Hematopoietic multipotent progenitor cell (in vitro differentiated cells): ENCODE results near the gene SLC7A6. TPM values are rescaled to one million over a fixed set of nuclear protein-coding genes. Genes with fewer than 3 reads are reported as not detected.
A peak's percentile ranks its signal among the peaks of the same experiment; 100 is the strongest.

Source experiments
- DNase-seq, 3 donors: peaks; one replicate each; pipeline ENCODE4 v3.0.0-alpha.2; 2011 to 2015; ENCODE audit warnings: low read depth in 2 of 3, low spot score in 2 of 3
- total RNA-seq: library from RNA; depleted of rRNA; stranded (reverse); fragments of >200 nt; gene quantifications from one replicate; pipeline ENCODE4 v1.2.3, GENCODE V29; 2012

SLC7A6 gene
- total RNA-seq, 1 donor, result 41.2 TPM

- DNase-seq, result no peak
These were observed 29.9 kb upstream of the SLC7A6 start for GRCh38 chr16:68234188-68235107.

DNA sequence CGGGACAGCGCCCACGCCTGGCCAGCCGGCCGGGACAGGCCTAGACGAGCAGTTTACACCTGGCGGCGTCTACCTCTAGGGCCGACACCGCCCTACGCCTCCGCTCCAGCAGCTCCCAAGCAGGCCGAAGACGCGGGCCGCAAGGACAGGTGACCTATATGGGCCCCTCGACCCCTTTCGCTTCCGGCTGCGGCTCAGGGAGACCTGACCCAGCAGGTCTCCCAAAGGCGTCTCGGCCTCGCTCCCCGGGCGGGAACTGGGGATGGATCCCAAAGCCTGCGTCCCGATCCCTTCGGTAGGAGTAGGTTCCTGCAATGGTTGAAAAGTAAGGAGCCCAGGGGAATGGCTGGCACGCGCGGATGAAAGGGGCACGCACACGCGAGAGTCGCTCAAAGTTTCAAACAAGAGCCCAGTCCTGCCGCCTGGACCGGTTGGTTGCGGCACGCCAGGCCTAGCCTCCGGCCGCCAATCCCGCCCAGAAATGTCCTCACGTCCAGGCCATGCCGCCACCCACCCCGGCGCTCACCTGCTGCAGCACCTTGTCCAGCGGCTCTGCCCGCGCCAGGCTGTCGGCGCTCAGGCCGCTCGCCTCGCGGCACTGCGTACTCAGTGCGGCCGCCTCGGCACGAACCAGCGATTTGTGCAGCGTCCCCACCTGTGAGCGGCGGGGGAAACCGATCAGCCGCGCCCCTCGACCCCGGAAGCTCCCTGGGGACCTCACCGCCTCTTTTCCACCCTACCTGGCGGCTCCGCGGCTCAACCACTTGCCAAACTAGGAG, 29.0 kb upstream of the SLC7A6 start:
- peak in 1 of 3 donors; percentile 18 for DNase-seq

- DNase-seq, result no peak
These were observed 28.5 kb upstream of the SLC7A6 start, which contains the start of gene ESRP2 for GRCh38 chr16:68235887-68236136. ESRP2 (minus strand) TSS chr16:68236127; CDS start chr16:68236045, 82 bp downstream.

- DNase-seq, result peak in 2 of 3 donors; percentile 25 to 39
These were observed 28.0 kb upstream of the SLC7A6 start for GRCh38 chr16:68236137-68236825.

DNA sequence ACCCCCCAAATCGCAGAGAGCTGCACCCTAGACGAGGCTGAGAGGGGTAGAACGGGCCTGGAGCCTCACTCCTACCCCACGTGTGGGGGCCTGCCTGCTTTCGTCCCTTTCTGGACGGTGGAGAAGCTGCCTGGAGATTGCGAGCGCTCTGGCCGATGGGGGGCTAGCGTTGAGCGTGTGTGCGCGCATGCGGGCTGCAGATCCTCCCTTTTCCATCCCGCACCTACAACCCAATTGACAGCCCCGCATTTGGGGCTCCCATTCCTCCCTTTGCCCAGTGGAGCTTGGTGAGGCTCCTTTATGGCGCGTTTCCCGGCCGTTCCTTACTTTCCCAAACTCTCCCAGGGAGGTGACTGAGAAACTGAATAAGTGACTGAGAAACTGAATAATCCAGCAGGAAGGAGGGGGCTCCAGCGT, 27.5 kb upstream of the SLC7A6 start:
- peak in 1 of 3 donors; percentile 34 for DNase-seq

DNA sequence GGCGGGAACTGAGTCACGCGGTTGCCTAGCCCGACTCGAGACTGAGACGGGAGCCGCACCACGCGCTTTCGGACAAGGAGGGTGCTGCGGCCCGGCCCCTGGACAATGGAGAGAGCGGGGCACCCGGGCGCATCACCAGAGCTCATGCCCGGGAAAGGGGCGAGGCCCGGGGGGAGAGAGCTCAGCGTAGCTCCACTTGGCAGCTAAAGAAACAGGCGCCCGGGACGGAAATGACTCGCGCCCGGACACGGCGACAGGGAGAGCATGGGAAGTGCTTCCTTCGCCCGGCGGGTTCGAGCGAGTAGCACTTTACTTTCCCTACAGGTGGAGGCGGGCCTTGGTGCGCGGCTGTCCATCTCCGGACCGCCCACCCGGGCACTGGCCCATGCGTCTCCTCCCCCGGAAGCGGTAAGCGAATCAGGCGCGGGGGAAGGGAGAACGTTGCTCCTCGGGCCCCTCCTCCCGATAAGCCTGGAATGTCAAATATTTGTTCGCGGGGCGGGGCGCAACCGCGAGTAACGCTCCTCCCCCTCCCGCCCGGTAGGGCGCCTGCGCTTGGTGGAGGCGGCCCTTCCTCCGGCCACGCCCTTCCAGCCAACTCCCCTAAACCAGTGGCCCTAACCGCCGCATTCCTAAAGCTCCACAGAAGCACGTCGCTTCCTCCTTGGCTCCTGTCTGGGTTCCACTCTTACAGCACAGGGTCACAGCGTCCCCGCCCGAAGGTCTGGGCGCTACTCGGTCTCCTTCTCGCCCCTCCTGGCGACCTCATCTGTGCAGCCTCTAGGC, 26.9 kb upstream of the SLC7A6 start:
- peak; percentile 68 to 88 (median 86) for DNase-seq

- no peak for DNase-seq
These were observed 26.3 kb upstream of the SLC7A6 start for GRCh38 chr16:68238029-68238345.

GRCh38 chr16:68242085-68242484, 22.2 kb upstream of the SLC7A6 start:
- DNase-seq, result no peak

- DNase-seq, result no peak
These were observed 21.1 kb upstream of the SLC7A6 start for GRCh38 chr16:68242926-68243858.

DNA sequence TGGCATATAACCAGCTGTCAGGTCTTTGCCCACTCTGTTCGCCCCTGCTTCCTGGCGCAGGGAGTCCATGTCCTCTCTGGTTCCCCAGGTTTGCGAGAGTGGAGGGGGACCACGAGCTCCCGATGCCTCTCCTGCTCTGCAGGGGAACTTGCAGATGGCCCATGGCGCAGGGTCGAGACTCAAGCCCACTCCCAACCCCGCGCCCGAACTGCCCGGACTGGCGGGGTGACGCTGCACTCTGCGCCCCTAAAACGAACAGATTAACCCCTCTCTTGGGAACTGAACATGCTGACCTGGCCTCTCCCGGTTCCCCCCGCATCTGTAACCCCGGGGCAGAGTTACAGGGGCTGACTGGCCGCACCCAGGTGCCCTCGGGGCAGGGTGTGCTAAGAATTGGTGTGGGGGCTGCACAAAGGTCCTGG, 19.8 kb upstream of the SLC7A6 start:
- DNase-seq, result no peak

- peak; percentile 90 to 95 (median 93) for DNase-seq
These were observed 19.1 kb upstream of the SLC7A6 start, which contains the start of gene PLA2G15 for GRCh38 chr16:68244903-68245853. PLA2G15 (plus strand) TSS chr16:68245373; CDS start chr16:68245427, 54 bp downstream.

DNA sequence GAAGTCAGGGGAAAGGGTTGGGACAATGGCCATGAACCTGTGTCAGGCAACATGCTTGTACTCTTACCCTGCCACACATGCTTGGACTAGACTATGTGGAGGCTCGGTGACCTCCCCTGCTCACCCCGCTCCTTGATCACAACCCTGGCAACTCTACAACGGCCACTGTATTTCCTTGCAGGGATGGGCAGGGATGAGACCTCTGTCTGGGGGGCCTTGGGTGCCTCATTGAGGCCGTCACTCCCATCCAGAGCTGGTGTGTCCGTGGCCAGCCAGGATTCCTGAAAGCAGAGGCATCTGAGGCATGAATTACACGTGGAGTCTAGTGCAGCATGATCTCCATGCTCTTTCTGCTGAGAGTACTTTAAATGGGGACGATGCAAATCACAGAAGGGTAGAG, 18.2 kb upstream of the SLC7A6 start:
- DNase-seq, result no peak

GRCh38 chr16:68246666-68247065, 17.7 kb upstream of the SLC7A6 start:
- no peak for DNase-seq

- DNase-seq, result no peak
These were observed 16.9 kb upstream of the SLC7A6 start for GRCh38 chr16:68247400-68247799.

DNA sequence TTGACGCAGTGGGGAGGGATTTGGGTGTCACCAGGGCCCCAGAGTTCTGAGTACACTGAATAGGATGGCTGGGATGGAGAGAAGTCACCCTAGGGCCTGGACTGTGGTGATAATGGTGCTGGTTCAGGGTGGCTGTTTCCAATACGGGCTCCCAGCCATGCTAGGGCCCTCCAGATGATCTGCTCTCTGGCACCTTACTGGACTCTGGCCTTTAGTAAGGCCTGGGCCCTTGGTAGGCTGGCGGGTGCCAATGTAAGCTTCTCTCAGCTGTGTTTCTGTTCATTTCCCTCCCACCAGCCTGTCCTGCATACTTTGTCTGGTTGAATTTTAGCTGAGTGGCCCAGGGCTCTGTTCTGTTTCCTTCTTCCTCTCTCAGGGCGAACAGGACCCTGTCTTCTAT, 16.4 kb upstream of the SLC7A6 start:
- no peak for DNase-seq

- DNase-seq, result no peak
These were observed 15.0 kb upstream of the SLC7A6 start for GRCh38 chr16:68249371-68249770.

- DNase-seq, result no peak
These were observed 13.4 kb upstream of the SLC7A6 start for GRCh38 chr16:68250951-68251350.

DNA sequence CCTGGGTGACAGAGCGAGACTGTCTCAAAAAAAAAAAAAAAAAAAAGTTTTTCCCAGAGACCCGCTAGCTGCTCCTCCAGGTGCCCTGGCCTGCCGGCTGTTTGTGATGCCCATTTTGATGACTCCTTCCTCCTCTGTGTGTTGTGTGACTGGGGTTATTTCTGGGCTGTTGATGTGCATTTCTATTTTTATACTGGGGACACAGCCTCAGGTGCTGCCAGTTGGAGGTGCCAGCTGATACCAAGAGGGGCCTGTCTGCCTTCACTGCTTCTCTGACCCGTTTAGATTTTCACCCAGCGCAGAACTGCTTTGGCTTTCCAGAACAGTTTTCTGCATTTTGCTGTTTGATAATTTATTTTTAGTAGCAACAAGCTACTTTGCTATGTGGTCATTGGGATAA, 12.5 kb upstream of the SLC7A6 start:
- DNase-seq, result no peak
